Fibroblast of gingiva (primary cell): Measurements from ENCODE around the gene ADGRL4.
"Not testable (repeated sequence)": the region's sequence is repeated elsewhere in the genome, so short reads cannot be mapped to it uniquely, and the experiment has no call there.

Experiments
- DNase-seq: peaks from one replicate; pipeline ENCODE4 v3.0.0-alpha.2; 2011; ENCODE audit warnings: low read depth

The ADGRL4 gene

GRCh38 chr1:78916986-78917385, 89.5 kb downstream of the ADGRL4 start:
- DNase-seq, result no peak

- no peak for DNase-seq
Measured at GRCh38 chr1:78913950-78914349, 92.6 kb downstream of the ADGRL4 start.

DNA sequence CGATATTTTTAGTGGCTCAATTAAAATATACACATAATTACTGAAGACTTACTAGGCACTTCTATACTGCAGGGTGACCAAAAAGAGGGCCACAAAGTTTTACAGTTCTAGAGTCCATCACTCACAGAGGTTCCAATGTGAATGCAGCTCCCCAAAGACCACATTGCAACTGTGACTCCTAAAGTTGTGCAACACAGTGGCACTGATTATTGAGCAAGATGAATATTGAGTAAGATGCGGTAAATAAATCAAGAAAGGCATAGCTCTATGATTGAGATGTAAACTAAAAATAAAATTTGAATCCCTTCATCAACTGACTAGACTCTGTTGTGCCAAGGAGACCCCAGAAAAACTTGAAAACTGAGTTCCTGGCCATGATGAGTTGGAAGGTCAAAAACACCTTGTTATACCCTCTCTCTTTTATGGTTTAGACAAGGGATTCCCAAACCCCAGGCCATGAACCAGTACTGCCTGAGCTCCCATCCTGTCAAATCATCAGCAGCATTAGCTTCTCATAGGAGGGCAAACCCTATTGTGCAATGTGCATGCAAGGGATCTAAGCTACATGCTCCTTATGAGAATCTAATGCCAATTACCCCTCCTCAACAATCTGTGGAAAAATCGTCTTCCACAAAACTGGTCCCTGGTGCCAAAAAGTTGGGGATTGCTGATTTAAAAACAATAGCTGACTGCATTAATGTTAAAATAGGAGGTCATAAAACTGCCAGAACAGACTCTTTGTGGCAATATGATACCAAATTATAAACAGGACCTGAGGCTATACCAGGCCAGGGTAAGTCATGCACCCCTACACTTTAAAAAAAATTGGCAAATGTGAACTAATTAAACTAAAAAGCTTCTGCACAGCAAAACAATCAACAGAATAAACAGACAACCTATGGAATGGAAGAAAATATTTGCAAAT, 94.3 kb downstream of the ADGRL4 start:
- peak; percentile 66 for DNase-seq

- DNase-seq, result no peak
Measured at GRCh38 chr1:78902641-78903040, 103.9 kb downstream of the ADGRL4 start.

- no peak for DNase-seq
Measured at GRCh38 chr1:78894811-78895210, 111.7 kb downstream of the ADGRL4 start.

DNA sequence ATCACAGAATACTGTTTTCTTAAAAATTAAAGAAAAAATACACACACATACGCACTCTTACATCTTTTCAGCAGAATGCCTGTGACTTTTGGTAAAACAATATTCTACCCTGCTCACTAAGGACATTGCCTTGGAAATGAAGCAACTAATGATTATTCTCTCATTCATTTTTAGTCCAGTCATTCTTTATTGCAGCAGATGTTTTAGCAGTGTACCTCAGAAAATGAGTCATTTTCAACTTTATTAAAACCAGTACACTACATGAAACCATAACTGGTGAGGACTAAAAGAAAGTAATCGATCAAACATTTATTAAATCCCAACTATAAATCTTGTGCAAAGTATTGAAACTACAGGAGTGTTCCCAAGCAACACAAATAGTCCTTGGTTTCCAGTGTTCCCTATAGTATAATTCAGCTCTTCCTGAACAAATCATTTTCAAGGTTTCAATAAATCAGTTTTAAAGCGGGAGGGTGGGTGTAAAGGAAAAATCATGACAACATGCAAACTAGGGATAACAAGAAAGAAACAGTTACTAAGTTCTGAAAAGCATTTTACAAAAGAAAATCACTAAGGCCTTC, 114.2 kb downstream of the ADGRL4 start:
- peak; percentile 61 for DNase-seq

- no peak for DNase-seq
Measured at GRCh38 chr1:78887458-78887857, 119.1 kb downstream of the ADGRL4 start.

GRCh38 chr1:78884685-78885452, 121.7 kb downstream of the ADGRL4 start:
- DNase-seq, result peak; percentile 14

- DNase-seq, result no peak
Measured at GRCh38 chr1:78880223-78880622, 126.3 kb downstream of the ADGRL4 start.

DNA sequence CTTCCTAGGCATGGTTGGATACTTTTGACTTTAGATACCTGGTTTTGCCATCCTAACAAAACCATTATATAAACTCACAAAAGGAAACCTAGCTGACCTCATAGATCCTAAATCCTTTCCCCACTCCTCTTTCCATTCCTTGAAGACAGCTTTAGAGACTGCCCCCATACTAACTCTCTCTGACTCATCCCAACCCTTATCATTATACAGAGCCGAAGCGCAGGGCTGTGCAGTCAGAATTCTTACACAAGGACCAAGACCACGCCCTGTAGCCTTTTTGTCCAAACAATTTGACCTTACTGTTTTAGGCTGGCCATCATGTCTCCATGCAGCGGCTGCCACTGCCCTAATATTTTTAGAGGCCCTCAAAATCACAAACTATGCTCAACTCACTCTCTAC, 130.5 kb downstream of the ADGRL4 start:
- not testable (repeated sequence) for DNase-seq

DNA sequence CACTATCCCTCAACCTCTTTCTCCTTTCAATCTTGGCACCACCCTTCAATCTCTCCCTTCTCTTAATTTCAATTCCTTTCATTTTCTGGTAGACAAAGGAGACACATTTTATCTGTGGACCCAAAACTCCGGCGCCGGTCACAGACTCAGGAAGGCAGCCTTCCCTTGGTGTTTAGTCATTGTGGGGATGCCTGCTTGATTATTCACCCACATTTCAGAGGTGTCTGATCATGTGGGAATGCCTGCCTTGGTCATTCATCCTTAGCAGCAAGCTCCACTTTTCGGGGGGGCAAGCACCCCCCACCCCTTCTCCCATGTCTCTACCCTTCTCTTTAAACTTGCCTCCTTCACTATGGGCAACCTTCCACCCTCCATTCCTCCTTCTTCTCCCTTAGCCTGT, 133.7 kb downstream of the ADGRL4 start:
- DNase-seq, result not testable (repeated sequence)

- no peak for DNase-seq
Measured at GRCh38 chr1:78871249-78871648, 135.3 kb downstream of the ADGRL4 start.

- no peak for DNase-seq
Measured at GRCh38 chr1:78869136-78869535, 137.4 kb downstream of the ADGRL4 start.

DNA sequence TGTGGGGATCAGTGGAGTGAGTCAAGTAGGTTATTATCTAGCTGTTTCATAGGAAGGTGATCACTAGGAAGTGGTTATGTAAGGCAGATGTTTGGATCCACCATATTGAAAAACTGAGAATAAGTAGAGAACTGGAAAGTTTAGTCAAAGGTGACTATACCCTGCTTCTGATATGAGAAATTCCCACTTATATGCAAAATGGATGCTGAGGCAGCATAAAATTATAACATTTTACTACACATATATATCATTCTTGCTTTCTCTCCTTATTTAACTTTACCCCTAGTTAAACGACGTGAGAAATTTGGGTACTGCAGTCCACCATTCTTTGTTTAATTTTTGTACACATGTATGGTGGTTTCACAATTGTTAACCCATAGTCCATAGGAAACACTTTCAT, 142.4 kb downstream of the ADGRL4 start:
- no peak for DNase-seq

- DNase-seq, result no peak
Measured at GRCh38 chr1:78856096-78856495, 150.4 kb downstream of the ADGRL4 start.

DNA sequence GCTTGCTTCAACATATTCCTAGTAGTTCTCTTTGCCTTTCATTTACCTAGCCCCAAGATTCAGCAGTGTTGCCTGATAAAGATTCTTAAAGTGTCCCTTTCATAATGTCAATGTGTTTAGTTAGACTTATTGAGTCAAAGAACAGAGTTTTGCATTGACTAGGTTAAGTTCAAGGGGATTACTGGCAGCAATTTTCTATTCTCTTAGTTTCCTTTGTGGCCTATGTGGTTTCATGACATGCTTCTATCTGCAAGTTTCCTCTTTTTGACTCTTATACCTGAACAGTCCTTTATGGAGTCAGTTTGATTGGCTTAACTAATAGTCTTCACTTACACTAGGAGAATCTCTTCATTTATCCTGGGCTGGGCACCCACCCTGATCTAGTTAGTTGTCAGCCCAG, 151.3 kb downstream of the ADGRL4 start:
- no peak for DNase-seq

GRCh38 chr1:78854556-78854955, 152.0 kb downstream of the ADGRL4 start:
- DNase-seq, result no peak

GRCh38 chr1:78843546-78843945, 163.0 kb downstream of the ADGRL4 start:
- no peak for DNase-seq

GRCh38 chr1:78843111-78843510, 163.4 kb downstream of the ADGRL4 start:
- DNase-seq, result peak; percentile 33

DNA sequence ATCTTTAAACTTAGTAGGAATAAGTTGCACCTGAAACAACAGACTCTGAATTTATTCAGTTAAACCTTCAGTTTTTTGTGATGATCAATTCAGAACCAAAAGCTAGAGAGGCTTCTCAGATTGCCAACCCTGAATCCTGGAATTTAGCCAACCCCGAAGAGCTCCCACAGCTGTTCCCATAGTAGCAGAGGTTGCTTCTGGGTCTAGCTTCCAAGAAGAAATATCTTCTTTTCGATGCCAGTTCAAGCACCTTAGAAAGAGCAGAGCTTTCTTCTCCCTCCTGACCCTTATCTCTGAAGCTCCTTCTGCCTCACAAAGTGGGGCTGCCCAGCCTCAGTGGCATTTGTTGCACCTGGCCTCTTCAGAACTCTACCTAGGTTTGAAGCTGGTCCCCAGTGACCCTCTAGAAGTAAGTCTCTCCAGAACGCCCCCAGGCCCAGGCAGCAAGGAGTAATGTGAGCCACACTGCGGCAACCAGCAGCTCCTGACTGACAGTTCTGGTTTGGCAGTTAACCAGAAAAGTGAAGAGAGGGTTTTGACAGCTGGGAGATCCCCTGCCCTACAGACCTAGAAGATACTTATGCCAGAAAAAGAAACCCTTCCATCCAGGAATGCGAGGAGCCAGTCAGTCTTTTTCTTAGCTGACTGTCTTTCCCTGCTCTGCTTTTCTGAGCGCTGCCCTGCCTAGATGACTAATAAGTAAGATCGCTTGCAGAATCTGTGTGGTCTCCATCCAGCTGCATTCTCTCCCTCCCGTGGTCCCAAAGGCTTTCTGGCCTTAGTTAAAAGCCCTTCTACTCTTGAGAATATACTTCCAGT, 165.9 kb downstream of the ADGRL4 start:
- peak; percentile 62 for DNase-seq
